ENCODE results near the gene PCOLCE2.

PCOLCE2 gene

DNA sequence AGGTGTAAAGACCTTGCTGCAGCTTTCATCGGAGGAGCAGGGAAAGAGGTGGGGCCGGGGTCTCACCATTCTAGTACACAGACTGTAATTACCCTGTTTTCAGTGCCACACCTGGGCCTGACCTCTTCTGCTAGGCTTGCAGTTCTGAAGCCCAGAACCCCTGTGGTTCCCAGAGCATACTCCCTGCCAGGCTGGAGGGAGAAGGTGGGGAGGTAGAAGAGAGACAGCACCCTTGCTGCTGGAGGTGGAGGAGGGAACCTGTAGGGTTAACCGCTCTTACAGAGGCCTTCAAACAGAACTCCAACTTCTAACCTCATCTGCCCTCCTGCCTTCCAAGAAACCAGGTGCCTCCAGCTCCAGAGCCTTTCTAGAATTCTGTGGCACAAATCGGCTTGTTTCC is 27.0 kb downstream of the PCOLCE2 start:
- TF ChIP-seq, protein P1, sequence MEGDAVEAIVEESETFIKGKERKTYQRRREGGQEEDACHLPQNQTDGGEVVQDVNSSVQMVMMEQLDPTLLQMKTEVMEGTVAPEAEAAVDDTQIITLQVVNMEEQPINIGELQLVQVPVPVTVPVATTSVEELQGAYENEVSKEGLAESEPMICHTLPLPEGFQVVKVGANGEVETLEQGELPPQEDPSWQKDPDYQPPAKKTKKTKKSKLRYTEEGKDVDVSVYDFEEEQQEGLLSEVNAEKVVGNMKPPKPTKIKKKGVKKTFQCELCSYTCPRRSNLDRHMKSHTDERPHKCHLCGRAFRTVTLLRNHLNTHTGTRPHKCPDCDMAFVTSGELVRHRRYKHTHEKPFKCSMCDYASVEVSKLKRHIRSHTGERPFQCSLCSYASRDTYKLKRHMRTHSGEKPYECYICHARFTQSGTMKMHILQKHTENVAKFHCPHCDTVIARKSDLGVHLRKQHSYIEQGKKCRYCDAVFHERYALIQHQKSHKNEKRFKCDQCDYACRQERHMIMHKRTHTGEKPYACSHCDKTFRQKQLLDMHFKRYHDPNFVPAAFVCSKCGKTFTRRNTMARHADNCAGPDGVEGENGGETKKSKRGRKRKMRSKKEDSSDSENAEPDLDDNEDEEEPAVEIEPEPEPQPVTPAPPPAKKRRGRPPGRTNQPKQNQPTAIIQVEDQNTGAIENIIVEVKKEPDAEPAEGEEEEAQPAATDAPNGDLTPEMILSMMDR (IDR thresholded peaks at IDR 0.05; ENCODE audit: control extremely low read depth, extremely low read depth, low read depth, missing control alignments) = no peak
- ChIA-PET POLR2A (no interaction called here), CTCF (no interaction called here)
- DNase-seq (ENCODE audit: extremely low spot score) = no peak

DNA sequence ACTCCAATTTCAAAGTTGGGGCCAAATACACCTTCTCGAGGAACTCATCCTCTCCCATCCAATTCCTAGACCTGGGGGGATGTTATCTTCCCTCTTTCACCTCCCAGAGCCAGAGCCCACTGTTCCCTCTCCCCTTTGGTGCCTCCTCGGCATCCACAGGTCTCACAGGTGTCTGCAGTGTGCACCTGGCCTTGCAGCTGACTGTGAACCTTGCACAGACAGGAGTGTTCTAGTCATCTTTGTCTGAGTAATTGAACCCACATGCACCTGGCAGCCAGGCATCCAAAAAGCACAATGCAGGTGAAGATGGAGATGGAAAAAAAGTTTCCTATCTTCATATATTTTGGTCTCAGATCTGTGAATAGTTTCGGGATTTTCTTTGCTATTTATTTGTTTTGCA is 30.8 kb downstream of the PCOLCE2 start:
- no peak for DNase-seq (ENCODE audit: extremely low spot score)
- CTCF ChIA-PET = interaction anchor here (3.6 kb wide), 1 partner anchor 29 kb away, joined by 19 read pairs; no protein-coding TSS in a partner anchor
- POLR2A ChIA-PET = no interaction called here
- TF ChIP-seq, protein P1 (IDR thresholded peaks at IDR 0.05; ENCODE audit: control extremely low read depth, extremely low read depth, low read depth, missing control alignments) = no peak

DNA sequence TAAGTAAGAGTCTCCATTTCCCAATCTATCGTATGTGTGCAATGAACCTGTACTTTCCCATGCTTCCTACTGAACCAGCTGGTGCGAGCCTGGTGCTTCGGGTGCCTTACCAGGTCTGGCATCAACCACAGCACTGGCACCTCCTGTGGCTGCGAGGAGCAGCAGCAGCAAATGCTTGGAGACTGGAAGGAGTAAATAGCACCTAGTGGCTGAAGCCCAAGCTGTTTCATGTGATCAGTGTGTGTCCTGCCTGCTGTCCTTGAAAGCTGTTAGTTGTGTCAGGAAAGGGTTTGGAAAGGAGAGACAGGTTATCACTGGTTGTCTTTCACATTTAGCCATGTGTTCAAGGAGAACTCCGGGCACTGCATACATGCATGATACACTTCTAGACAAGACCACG is 31.8 kb downstream of the PCOLCE2 start:
- no peak for DNase-seq (ENCODE audit: extremely low spot score)
- CTCF ChIA-PET = interaction anchor here (1.0 to 3.6 kb wide), 2 partner anchors 9 to 28 kb away, joined by 3 to 19 read pairs; no protein-coding TSS in a partner anchor
- POLR2A ChIA-PET = no interaction called here
- TF ChIP-seq, protein P1 (IDR thresholded peaks at IDR 0.05; ENCODE audit: control extremely low read depth, extremely low read depth, low read depth, missing control alignments) = no peak

DNA sequence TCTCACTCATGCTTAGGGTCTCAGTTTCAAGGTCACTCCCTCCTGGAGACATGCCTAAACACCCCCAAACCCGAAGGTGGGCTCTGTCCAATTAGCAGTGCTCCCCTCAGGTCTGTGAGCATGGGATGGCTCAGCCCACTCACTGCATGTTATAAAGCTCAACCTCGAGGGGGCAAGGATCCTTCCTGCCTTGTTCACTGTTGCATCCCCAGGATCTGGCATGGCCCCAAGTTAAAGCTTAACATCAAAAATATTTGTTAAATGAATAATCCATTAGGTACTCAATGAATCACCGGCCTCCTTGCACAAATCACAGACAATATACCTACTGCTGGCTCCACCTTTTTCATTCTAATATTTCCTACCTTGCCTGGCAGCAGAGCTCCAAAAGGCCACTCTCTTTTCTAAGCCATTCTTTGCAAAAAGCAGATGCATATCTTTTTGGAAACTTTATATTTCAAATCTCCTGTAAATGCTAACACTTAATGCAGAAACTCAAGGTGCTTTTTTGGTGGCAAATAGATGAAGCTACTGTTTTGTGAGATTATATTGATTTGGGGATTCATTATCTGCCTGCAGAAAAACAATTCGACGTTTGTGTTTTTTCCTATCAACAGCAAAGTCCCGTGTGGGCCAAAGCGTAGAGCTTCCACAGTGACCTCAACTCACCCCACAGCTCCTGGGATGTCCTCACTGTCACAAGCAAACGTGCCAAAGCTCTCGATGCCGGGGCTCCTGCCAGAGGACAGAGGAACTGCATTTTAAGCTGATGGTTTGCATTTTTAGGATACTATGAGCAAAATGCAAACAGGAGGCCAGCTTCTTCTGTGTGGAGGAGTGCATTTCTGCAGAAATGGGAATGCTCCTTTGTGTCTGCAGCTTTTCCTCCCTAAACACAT is 35.4 kb downstream of the PCOLCE2 start:
- POLR2A ChIA-PET = no interaction called here
- CTCF ChIA-PET = interaction anchor here (1.7 to 3.2 kb wide), 2 partner anchors 24 to 77 kb away, joined by 4 to 17 read pairs; no protein-coding TSS in a partner anchor
- TF ChIP-seq, protein P1 (IDR thresholded peaks at IDR 0.05; ENCODE audit: control extremely low read depth, extremely low read depth, low read depth, missing control alignments) = no peak
- DNase-seq (ENCODE audit: extremely low spot score) = no peak

DNA sequence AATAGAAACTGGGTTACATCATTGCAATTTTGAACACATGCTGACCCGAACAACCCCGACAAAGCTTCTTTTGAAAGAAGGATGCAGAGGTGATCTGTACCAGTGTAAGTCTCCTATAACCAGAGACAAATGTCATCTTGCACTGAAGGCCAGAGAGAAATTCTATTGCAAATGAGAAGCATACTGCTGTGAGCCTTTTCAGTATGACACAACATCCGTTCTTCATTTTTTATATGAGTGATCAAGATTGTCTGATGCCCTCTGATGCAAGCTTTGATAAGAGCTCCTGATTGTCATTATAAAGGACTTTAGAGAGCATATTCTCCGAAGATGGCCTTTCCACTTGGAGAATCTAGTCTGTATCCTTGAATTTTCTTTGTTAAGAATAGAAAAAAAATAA is 36.9 kb downstream of the PCOLCE2 start:
- TF ChIP-seq, protein P1 (IDR thresholded peaks at IDR 0.05; ENCODE audit: control extremely low read depth, extremely low read depth, low read depth, missing control alignments) = no peak
- POLR2A ChIA-PET = no interaction called here
- CTCF ChIA-PET = no interaction called here
- no peak for DNase-seq (ENCODE audit: extremely low spot score)

DNA sequence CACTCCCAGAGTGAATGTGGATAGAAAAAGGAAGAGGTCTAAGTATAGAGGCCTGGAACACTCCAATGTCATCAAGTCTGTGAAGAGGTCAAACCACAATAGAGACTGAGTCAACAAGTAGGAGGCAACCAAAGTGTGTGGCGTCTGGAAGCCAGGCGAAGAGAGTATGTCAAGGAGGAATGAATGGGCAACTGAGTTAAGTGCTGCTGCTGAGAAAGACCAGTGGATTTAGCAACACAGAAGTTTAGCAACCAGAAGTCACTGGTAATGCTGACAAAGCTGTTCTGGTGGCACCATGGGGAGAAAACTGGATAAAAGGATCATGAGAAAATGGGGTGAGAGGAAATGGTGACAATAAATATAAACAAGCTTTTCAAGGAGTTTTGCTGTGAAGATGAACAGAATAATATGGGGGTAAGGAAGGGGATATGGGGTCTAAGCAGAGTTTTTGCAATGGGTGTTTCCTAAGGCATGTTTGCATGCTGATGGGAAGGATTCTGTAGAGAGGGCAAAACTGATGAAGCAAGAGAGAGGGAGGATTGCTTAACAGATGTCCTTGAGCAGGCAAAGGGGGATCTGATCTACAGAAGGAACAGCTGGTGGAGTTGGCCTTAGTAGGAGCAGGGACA is 38.4 kb downstream of the PCOLCE2 start:
- POLR2A ChIA-PET = interaction anchor here (0.5 kb wide), 1 partner anchor 174 kb away, joined by 3 read pairs; no protein-coding TSS in a partner anchor
- CTCF ChIA-PET = interaction anchor here (1.0 to 2.5 kb wide), 3 partner anchors 22 to 144 kb away, joined by 3 to 11 read pairs (median 3); no protein-coding TSS in a partner anchor
- TF ChIP-seq, protein P1 (IDR thresholded peaks at IDR 0.05; ENCODE audit: control extremely low read depth, extremely low read depth, low read depth, missing control alignments) = no peak

More for the DNA sequence above, 38.4 kb downstream of the PCOLCE2 start:
- no peak for DNase-seq (ENCODE audit: extremely low spot score)
